Activated CD8-positive, alpha-beta T cell treated with anti-CD3 and anti-CD28 coated beads for 36 hours (primary cell): ENCODE measurements around the gene MTG1. TPM values are rescaled to one million over a fixed set of nuclear protein-coding genes. Genes with fewer than 3 reads are reported as not detected.
"Not testable (repeated sequence)": the region's sequence is repeated elsewhere in the genome, so short reads cannot be mapped to it uniquely, and the experiment has no call there.

Experiments used
- ATAC-seq: fragments of 200-7000 bp; cut with Tn5 transposase; one replicate; pipeline ENCODE4 v1.10.0; 2021; ENCODE audit warnings: mild to moderate bottlenecking, moderate library complexity
- CTCF ChIA-PET: fragments of 350-600 bp; sonication (Branson Sonifier 250); formaldehyde crosslinking; loops from one replicate; lab custom pipeline; 2021; ENCODE audit warnings: antibody characterized with exemption; lab: Charles Lee
- POLR2A ChIA-PET: fragments of 350-600 bp; sonication (Branson Sonifier 250); formaldehyde crosslinking; loops from one replicate; lab custom pipeline; 2021; ENCODE audit warnings: antibody characterized with exemption; lab: Charles Lee
- DNase-seq: peaks from one replicate; pipeline ENCODE4 v3.0.0-alpha.2; 2020
- H3K27ac Mint-ChIP-seq: one replicate; pipeline ENCODE4 v1.8.0; 2021; ENCODE audit warnings: mild to moderate bottlenecking, mixed read lengths
- H3K27me3 Mint-ChIP-seq: one replicate; pipeline ENCODE4 v1.8.0; 2021; ENCODE audit warnings: mixed read lengths
- H3K36me3 Mint-ChIP-seq: one replicate; pipeline ENCODE4 v1.8.0; 2021; ENCODE audit warnings: low read depth, mixed read lengths
- H3K4me1 Mint-ChIP-seq: one replicate; pipeline ENCODE4 v1.8.0; 2021; ENCODE audit warnings: low read depth, mixed read lengths
- H3K4me3 Mint-ChIP-seq: one replicate; pipeline ENCODE4 v1.8.0; 2021; ENCODE audit warnings: mild to moderate bottlenecking, moderate library complexity, mixed read lengths
- H3K9me3 Mint-ChIP-seq: one replicate; pipeline ENCODE4 v1.8.0; 2021; ENCODE audit warnings: mixed read lengths
- CTCF ChIP-seq: fragments of 200-600 bp; IDR thresholded peaks from one replicate; pipeline ENCODE4 v1.8.0; 2022; ENCODE audit warnings: antibody characterized with exemption, mild to moderate bottlenecking
- intact Hi-C: fragments of 100-400 bp; cut with micrococcal nuclease; formaldehyde crosslinking; loops from one replicate; pipeline ENCODE4 v1.10.0; 2022
- total RNA-seq, 2 experiments: library from RNA; stranded (reverse); gene quantifications; one replicate each; pipeline ENCODE4 v1.2.3, GENCODE V29; 2021

MTG1 gene
- total RNA-seq, 2 experiments from 2014 or later, result 45.7 to 48.9 TPM

- H3K27me3 Mint-ChIP-seq, result no peaks in the 10 kb centered on the region
- no peak overlapping the region for H3K4me3 Mint-ChIP-seq
- no peak for ATAC-seq
- H3K27ac Mint-ChIP-seq, result no peak overlapping the region
- no peak for TF ChIP-seq CTCF
- no peaks in the 10 kb centered on the region for H3K4me1 Mint-ChIP-seq
- no peaks in the 10 kb centered on the region for H3K9me3 Mint-ChIP-seq
- H3K36me3 Mint-ChIP-seq, result peaks cover 11% of the 10 kb centered on the region
- CTCF ChIA-PET, result no interaction called here
- intact Hi-C loops, result no loop called here
- POLR2A ChIA-PET, result interaction anchor here (0.6 kb wide), 1 partner anchor 8 kb away, joined by 3 read pairs; no protein-coding TSS in a partner anchor
- DNase-seq, result no peak
Measured at GRCh38 chr10:133465191-133465949, 71.4 kb downstream of the MTG1 start.

GRCh38 chr10:133465950-133466474 is 72.1 kb downstream of the MTG1 start:
- no peak overlapping the region for H3K27ac Mint-ChIP-seq
- peaks cover 11% of the 10 kb centered on the region for H3K36me3 Mint-ChIP-seq
- no peak for DNase-seq
- no peak for ATAC-seq
- ChIA-PET CTCF (interaction anchor here (1.1 kb wide), 1 partner anchor 54 kb away, joined by 4 read pairs; no protein-coding TSS in a partner anchor), POLR2A (interaction anchor here (0.6 kb wide), 1 partner anchor 8 kb away, joined by 3 read pairs; no protein-coding TSS in a partner anchor)
- H3K4me3 Mint-ChIP-seq, result no peak overlapping the region
- H3K4me1 Mint-ChIP-seq, result no peaks in the 10 kb centered on the region
- no peaks in the 10 kb centered on the region for H3K27me3 Mint-ChIP-seq
- no peaks in the 10 kb centered on the region for H3K9me3 Mint-ChIP-seq
- intact Hi-C loops, result no loop called here
- no peak for TF ChIP-seq CTCF

GRCh38 chr10:133466683-133467275 is 72.8 kb downstream of the MTG1 start:
- ATAC-seq (no peak), DNase-seq (no peak)
- Mint-ChIP-seq H3K36me3 (peaks cover 11% of the 10 kb centered on the region), H3K27me3 (no peaks in the 10 kb centered on the region), H3K4me3 (no peak overlapping the region), H3K27ac (no peak overlapping the region), H3K4me1 (no peaks in the 10 kb centered on the region), H3K9me3 (no peaks in the 10 kb centered on the region)
- POLR2A ChIA-PET, result no interaction called here
- CTCF ChIA-PET, result interaction anchor here (1.1 kb wide), 1 partner anchor 53 kb away, joined by 4 read pairs; no protein-coding TSS in a partner anchor
- intact Hi-C loops, result no loop called here
- no peak for TF ChIP-seq CTCF

- intact Hi-C loops, result no loop called here
- DNase-seq (no peak), ATAC-seq (no peak)
- Mint-ChIP-seq H3K27ac (no peak overlapping the region), H3K36me3 (peaks cover 11% of the 10 kb centered on the region), H3K4me1 (no peaks in the 10 kb centered on the region), H3K4me3 (no peak overlapping the region), H3K9me3 (no peaks in the 10 kb centered on the region), H3K27me3 (no peaks in the 10 kb centered on the region)
- ChIA-PET CTCF (no interaction called here), POLR2A (no interaction called here)
- TF ChIP-seq CTCF, result no peak
Measured at GRCh38 chr10:133467286-133467911, 73.4 kb downstream of the MTG1 start.

GRCh38 chr10:133469205-133469604 is 75.2 kb downstream of the MTG1 start:
- intact Hi-C loops, POLR2A ChIA-PET, H3K4me1 Mint-ChIP-seq, ATAC-seq, H3K27ac Mint-ChIP-seq, H3K9me3 Mint-ChIP-seq, DNase-seq, H3K4me3 Mint-ChIP-seq, CTCF ChIA-PET, H3K27me3 Mint-ChIP-seq: not testable (repeated sequence)
- H3K36me3 Mint-ChIP-seq, result peaks cover 11% of the 10 kb centered on the region
